NT2/D1 (cell line): ENCODE measurements around the gene LMCD1.

ENCODE experiments used
- SUZ12 ChIP-seq: IDR thresholded peaks from 2 replicates; pipeline ENCODE4 v1.6.1; 2011; ENCODE audit not compliant: insufficient read length, insufficient read depth; ENCODE audit errors: extremely low read depth
- YY1 ChIP-seq: IDR thresholded peaks from 2 replicates; pipeline ENCODE4 v1.6.1; 2011; ENCODE audit not compliant: insufficient read length, insufficient read depth
- ZNF274 ChIP-seq: IDR thresholded peaks from 2 replicates; pipeline ENCODE4 v1.6.1; 2011; ENCODE audit warnings: mild to moderate bottlenecking, low read depth, low read length

GRCh38 chr3:8571256-8571655, 69.6 kb downstream of the LMCD1 start:
- TF ChIP-seq ZNF274 = no peak
- no peak for TF ChIP-seq YY1
- TF ChIP-seq SUZ12 = no peak
